GM19328 (cell line): ENCODE measurements around the gene SCN8A.
"Not testable (repeated sequence)": the region's sequence is repeated elsewhere in the genome, so short reads cannot be mapped to it uniquely, and the experiment has no call there.

Experiments
- ATAC-seq: cut with Tn5 transposase; IDR thresholded peaks from one replicate; pipeline ENCODE4 v1.9.1; 2021; ENCODE audit warnings: mild to moderate bottlenecking, moderate library complexity; ENCODE audit not compliant: unreplicated experiment

Gene SCN8A

GRCh38 chr12:51759175-51759574 is 168.1 kb downstream of the SCN8A start:
- ATAC-seq, result no peak

GRCh38 chr12:51759695-51760094 is 168.7 kb downstream of the SCN8A start:
- ATAC-seq, result no peak

GRCh38 chr12:51760231-51760630 is 169.2 kb downstream of the SCN8A start:
- ATAC-seq, result no peak

- ATAC-seq, result no peak
Measured at GRCh38 chr12:51763743-51764142, 172.7 kb downstream of the SCN8A start.

GRCh38 chr12:51766067-51766676 is 175.1 kb downstream of the SCN8A start:
- ATAC-seq, result no peak

- no peak for ATAC-seq
Measured at GRCh38 chr12:51771008-51771407, 180.0 kb downstream of the SCN8A start.

- ATAC-seq, result no peak
Measured at GRCh38 chr12:51773145-51773869, 182.3 kb downstream of the SCN8A start.

- ATAC-seq, result no peak
Measured at GRCh38 chr12:51774933-51775332, 183.9 kb downstream of the SCN8A start.

- no peak for ATAC-seq
Measured at GRCh38 chr12:51777457-51777856, 186.4 kb downstream of the SCN8A start.

GRCh38 chr12:51777973-51778372 is 186.9 kb downstream of the SCN8A start:
- no peak for ATAC-seq

GRCh38 chr12:51779876-51780275 is 188.8 kb downstream of the SCN8A start:
- no peak for ATAC-seq

- ATAC-seq, result no peak
Measured at GRCh38 chr12:51784688-51785087, 193.7 kb downstream of the SCN8A start.

GRCh38 chr12:51785906-51786305 is 194.9 kb downstream of the SCN8A start:
- no peak for ATAC-seq

GRCh38 chr12:51788876-51789275 is 197.8 kb downstream of the SCN8A start:
- ATAC-seq, result no peak

GRCh38 chr12:51792417-51792816 is 201.4 kb downstream of the SCN8A start:
- no peak for ATAC-seq

GRCh38 chr12:51793201-51793600 is 202.2 kb downstream of the SCN8A start:
- ATAC-seq, result no peak

GRCh38 chr12:51797301-51797700 is 206.3 kb downstream of the SCN8A start:
- ATAC-seq, result no peak

- ATAC-seq, result not testable (repeated sequence)
Measured at GRCh38 chr12:51798051-51798450, 207.0 kb downstream of the SCN8A start.

GRCh38 chr12:51798501-51798900 is 207.5 kb downstream of the SCN8A start:
- no peak for ATAC-seq

- ATAC-seq, result no peak
Measured at GRCh38 chr12:51801027-51801426, 210.0 kb downstream of the SCN8A start.

- no peak for ATAC-seq
Measured at GRCh38 chr12:51806896-51807295, 215.9 kb downstream of the SCN8A start.

- ATAC-seq, result no peak
Measured at GRCh38 chr12:51809193-51809592, 218.2 kb downstream of the SCN8A start.
